ENCODE measurements around the gene ZNF543.

- no peak for TF ChIP-seq TAF1 (IDR thresholded peaks at IDR 0.05; ENCODE audit: low read depth)
- no peak for TF ChIP-seq RAD21 (conservative IDR thresholded peaks at IDR 0.05)
- no peak for TF ChIP-seq POLR2AphosphoS5 (IDR thresholded peaks at IDR 0.05)
Observed at GRCh38 chr19:57302727-57303401, 17.4 kb upstream of the ZNF543 start.

All from neural cell (in vitro differentiated cells).